NCI-H187 treated with DMSO at 0.1 percent for 48 hours (cell line): ENCODE measurements around the gene CERS5.
"Not testable (repeated sequence)": the region's sequence is repeated elsewhere in the genome, so short reads cannot be mapped to it uniquely, and the experiment has no call there.

Source experiments
- DNase-seq: peaks from one replicate; lab custom pipeline; 2025; lab: John Stamatoyannopoulos, UW

Gene CERS5

DNA sequence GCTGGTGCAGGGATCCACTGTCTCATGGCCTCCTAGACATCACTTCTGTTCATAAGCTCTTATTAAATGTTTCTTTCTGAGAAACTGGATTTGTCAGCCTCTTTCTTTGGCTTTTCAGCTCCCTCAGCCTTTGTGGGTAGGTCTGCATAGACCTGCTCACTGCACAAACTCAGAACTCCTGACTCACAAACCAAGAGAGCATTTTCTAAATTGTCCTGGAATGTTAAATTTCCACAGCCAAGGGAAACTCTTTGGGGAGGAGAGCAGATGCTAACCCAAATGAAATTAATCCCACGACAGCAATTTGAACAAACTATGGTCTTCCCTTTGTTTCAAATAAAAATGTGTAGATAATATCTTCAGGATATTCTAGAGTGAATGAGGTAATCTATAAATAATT lies 19.5 kb upstream of the CERS5 start:
- DNase-seq = no peak

DNA sequence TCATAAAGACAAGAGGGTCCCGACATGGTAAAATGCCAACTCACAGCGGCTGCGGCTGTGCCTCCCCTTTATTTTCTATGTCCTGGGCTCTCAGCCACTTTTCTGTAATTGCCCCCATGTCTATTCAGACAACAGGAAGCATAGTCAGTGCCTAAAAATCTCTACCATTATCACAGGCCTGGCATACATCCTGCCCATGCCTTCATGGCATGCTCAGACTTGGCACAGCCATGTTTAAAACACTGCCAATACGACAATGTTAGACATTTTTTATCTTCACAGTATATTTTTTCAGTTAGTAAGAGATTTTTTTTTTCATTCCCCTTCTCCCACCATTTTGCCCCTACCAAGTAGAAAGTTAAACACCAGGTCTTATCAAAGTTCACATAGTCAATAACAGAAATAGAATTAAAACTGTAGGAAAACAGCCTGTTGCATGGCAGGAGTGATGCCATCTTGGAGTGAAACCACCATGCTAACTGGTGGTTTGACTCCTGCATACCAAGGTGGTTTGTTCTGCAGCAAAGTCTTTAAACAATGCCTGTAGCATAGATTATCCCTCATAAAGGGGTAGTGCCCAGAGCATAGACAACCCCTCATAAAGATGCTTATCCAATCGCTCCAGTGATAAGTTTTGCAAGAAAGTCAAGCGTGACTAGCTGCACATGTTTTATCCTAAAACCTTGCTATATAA lies 18.9 kb upstream of the CERS5 start:
- no peak for DNase-seq

DNA sequence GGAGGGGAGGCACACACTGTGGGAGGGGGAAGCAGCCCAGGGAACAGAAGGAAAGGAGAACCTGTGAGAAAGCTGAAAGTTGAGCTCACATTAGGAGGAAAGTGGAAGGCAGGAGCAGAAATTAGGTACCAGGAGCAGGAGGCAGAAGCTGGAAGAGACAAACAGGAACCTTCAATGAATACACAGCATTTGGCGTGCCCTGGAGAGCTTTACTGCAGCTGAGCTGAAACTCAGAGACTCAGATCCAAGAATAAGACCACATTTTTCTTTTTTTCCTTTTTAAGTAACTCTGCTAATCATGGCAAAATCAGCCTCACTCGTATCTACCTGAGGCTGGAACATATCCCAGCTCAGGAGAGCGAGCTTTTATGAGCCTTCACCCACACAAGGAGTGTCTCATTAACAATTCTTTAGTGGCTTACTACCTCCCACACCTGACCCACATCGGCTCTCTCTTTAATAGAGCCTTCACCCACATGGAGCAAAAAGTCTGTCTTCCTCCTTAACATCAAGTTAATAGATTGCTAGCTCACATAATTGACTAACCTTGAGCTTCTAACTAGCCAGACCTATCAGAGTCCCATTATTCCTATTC lies 18.2 kb upstream of the CERS5 start:
- DNase-seq = no peak

DNA sequence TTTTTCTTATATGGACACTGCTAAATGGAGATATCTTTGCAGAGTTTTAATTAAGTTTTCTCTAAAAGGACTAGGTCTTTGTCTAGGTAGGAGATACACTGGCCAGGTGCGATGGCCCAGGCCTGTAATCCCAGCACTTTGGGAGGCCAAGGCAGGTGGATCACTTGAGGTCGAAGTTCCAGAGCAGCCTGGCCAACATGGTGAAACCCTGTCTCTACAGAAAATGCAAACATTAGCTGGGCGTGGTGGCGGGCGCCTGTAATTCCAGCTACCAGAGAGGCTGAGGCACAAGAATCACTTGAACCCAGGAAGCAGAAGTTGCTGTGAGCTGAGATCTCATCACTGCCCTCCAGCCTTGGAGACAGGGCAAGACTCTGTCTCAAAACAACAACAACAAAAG lies 17.1 kb upstream of the CERS5 start:
- DNase-seq = no peak

DNA sequence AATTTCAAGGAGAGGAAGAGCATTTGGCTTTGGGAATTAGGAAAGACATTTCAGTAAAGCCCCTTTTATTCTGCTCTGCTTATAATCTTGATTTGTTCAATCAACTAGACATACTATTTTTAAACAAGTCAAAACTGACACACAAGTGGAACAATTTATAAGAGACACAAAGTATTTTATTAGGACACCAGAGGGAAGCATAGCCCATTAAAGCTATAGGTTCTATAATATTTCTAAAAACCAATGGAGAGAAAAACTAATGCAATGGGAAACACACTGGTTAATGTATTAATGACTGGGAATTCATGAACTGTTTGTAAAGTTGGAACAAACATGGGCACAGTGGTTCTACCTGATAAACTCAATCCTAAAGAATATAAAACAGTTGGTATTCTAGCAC lies 15.3 kb upstream of the CERS5 start:
- DNase-seq = no peak

DNA sequence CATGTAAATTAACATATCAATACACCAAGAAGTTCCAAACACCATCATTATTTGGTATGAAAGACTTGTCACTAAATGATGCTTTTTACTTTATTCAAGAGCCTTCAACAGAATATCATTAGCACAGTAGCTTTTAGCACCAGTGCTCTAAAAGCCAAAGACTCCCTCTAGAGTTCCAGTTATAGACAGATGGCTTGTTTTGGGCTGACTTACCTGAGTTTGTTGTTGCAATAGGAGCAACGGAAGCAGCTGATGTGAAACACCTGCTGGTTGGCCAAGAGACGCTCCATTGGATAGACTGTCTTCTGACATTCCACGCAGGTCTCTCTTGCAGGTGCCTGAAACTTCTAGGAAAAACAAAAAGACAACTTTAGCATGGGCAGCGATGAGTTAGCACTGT lies 14.5 kb upstream of the CERS5 start:
- DNase-seq = no peak

DNA sequence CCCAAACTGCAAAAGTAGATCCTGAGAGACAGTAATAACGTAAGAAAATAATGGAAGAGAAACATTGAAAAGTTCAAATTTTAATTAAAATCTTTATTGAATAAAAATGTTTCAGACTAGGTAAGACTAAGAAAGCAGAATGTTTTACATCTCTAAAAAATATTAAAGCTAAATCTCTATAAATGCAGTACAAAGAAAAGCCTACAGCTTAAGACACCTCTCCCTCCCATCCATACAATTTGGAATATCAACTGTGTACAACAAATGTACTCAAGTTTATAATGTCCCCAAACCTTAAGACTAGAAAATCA lies 8.5 kb upstream of the CERS5 start:
- DNase-seq = no peak

DNA sequence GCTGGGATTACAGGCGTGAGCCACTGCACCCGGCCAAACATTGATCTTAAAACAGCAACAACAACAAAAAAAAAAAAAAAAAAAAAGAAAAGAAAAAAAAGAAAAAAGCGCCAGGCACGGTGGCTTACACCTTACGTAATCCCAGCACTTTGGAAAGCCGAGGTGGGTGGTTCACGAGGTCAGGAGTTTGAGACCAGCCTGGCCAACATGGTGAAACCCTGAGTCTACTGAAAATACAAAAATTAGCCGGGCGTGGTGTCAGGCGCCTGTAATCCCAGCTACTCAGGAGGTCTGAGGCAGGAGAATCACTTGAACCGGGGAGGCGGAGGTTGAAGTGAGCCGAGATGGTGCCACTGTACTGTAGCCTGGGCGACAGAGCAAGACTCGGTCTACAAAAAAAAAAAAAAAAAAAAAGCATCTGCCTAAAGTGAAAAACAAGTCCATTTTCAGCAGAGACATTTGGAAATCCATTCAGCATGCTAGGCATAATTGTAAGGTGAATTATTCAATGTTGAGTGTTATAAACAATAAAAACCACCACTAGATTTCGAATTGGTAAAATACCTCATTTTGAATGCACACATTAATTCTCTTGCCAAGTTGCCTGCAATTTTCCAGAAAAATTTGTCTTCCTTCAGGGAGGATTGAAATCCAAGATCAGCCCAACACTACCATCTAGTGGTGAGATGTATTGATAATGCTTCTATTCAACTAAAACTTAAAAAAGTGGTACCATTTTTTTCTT lies 8.0 kb upstream of the CERS5 start:
- DNase-seq = no peak

DNA sequence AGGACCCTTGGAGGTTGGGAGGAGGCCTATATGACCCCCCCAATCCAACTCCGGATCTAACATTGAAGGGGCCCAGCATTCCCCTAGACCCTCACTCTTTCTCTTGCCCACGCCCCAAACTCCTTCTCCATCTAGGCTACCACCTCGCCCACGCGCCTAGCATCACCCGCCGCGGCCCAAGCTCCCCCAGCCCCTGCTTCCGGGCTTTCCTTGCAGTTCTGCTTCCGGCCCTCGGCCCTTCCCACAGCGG lies 445 bp downstream of the CERS5 start:
- DNase-seq = no peak

DNA sequence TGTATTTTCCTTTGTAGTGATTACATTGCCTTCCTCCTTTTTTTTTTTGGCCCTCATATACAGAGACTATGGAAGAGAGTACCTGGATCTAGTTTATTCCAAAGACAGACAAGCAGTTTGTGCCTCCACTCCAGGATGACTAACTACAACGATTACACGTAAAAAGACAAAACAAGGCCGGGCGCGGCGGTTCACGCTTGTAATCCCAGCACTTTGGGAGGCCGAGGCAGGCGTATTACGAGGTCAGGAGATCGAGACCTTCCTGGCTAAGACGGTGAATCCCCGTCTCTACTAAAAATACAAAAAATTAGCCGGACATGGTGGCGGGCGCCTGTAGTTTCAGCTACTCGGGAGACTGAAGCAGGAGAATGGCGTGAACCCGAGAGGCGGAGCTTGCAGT lies 2.2 kb downstream of the CERS5 start:
- no peak for DNase-seq

DNA sequence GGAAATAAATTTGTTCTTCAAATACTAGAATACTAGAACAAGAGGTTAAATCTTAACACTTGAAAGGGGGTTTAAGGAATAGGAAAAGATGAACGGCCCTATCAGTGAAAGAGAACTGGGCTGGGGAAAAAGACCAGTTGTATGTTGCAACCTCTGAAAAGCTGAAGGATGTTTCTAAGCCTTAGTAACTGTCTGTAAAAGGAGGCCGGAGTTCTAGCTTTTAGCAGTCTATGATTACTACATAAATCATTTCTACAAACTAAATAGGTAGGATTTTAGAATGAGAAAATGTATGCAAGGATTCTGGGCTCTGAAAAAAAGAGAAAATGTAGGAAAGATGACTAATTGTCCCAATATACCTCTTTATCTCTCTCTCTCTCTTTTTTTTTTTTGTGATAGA lies 4.9 kb downstream of the CERS5 start:
- DNase-seq = no peak

DNA sequence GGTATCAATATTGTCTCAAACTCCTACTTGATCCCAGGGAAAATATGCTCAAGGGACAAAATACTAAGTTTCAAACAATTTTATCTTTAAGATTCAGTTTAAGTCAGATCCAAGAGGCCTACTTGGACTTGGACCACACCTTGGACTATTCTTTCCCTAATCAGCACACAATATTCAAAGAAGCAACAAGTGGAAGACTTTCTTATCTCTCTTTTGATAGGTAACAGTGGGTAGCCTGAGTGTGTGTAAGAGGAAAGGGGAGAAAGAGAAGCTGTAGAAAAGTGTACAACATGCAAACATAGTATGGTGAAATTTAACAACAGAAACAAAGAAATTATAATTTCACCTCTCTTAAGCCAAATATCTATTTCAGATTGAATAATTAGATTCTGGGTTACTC lies 6.5 kb downstream of the CERS5 start:
- DNase-seq = no peak

DNA sequence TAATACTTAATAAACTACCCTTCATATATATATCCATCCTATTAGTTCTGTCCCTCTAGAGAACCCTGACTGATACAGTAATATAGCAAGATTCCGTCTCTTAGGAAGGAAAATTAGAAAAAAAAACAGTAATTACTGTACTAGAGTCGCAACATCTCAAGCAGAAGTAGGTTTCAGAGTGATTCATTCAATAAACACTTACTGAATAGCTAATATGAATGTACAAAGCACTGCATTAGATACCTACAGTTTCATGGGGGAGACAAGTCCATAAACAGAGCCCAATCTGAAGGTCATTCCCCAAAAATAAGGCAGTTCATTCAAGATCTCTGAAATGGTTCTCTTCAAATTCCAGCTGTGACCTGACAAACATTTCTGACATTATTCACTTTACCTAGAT lies 9.9 kb downstream of the CERS5 start:
- no peak for DNase-seq

DNA sequence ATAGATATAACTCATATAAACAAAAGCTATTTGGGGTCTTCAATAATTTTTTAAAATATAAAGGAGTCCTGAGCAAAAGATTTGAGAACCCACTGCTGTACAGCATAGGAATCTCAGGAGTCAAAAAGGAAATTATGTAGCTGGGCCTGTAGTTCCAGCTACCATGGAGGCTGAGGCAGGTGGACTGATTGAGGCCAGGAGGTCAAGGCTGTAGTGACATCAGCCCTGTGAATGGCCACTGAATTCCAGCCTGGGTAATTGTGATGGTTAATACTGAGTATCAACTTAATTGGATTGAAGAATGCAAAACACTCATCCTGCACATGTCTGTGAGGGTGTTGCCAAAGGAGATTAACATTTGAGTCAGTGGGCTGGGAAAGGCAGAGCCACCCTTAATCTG lies 10.5 kb downstream of the CERS5 start:
- no peak for DNase-seq

DNA sequence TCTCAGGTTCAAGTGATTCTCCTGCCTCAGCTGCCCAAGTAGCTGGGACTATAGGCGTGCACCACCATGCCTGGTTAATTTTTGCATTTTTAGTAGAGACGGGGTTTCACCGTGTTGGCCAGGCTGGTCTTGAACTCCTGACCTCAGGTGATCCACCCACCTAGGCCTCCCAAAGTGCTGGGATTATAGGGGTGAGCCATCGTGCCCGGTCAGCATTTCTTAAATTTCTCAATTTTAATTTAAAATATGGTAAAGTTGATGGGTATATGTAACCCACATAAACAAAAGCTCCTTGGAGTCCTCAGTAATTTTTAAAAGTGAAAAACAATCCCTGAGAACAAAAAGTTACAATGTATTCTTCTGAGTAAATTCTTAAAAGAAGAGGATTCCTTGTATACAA lies 12.2 kb downstream of the CERS5 start:
- DNase-seq = not testable (repeated sequence)

DNA sequence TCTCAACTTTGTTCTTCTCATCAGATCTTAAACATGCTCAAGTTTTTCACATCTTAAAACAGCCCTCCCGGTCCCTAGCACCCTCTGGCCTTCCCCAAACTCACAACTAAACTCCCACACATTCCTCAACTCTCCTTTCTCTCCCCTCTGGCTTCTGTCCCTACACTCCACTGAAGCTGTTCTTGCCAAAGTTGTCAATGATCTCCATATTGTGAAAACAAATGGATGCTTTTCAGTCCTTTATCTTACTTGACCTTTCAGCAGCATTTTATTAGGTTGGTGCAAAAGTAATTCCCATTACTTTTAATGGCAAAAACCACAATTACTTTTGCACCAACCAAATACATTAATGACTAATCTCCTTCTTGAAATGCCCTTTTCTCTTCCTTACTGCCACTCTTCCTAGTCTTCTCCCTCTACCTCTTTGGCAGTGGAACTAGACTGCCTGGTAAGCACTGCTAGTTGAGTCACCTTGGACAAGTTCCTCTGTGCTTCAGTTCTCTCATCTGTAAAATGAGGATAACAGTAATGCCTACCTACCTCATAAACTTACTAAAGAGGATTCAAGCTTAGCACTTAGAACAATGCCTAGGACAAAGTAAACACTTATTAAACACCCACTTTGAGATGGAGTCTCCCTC lies 16.0 kb downstream of the CERS5 start:
- DNase-seq = no peak

DNA sequence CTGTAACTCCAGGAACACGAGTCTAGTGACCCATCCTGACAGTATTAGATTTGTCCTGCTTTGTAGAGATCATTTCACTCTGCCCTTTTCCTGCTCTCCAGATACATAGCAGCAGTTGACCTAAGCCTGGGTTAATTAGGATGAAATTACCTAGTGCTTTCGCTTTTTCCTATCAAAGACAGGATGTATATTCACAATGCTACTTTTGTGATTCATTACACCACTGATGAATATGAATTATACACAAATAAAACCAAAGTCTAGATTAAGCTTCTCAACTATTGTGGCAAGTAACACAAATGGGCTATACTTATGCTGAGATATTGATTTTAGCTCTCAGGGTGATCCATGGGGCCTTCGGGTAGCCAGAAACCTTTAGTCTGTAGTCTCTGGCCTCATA lies 17.9 kb downstream of the CERS5 start:
- DNase-seq = no peak

DNA sequence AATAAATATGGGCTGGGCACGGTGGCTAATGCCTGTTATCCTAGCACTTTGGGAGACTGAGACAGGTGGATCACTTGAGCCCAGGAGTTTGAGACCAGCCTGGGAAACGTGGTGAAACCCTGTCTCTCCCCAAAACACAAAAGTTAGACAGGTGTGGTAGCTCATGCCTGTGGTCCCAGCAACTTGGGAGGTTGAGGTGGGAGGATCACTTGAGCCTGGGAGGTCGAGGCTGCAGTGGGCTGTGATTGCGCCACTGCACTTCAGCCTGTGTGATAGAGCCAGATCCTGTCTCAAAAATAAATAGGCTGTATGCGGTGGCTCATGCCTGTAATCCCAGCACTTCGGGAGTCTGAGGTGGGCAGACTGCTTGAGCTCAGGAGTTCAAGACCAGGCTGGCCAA lies 19.2 kb downstream of the CERS5 start:
- DNase-seq = not testable (repeated sequence)

DNA sequence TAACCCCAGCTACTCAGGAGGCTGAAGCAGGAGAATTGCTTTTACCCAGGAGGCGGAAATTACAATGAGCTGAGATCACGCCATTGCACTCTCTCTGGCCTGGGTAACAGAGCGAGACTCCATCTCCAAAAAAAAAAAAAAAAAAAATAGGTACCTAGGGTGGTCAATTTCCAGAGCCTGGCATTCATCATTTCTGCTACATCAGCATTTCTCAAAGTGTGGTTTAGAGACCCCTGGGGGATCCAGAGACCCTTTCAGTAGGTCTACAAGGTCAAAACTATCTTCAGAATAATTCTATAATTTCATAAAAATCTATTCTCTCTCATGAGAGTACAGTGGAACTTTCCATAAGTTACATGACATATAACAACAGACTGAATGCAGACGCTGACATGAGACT lies 19.9 kb downstream of the CERS5 start:
- no peak for DNase-seq

DNA sequence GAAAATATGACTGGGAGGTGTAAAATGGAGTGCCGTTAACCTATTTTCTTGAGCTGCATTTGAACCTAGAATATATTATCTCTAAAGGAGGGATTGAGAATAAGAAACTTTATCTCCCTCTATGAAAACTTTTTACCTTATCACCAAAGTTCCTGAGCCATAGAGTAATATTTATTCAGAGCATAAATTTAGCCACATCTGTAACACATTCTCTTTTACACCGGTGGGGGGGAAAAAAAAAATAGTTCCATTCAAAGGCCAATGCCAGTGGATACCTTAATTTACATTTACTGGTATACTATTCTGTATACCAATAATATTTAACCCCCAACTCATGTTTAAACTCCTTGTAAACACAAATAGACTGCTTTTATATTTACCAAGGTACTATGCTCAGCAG lies 21.7 kb downstream of the CERS5 start:
- no peak for DNase-seq

DNA sequence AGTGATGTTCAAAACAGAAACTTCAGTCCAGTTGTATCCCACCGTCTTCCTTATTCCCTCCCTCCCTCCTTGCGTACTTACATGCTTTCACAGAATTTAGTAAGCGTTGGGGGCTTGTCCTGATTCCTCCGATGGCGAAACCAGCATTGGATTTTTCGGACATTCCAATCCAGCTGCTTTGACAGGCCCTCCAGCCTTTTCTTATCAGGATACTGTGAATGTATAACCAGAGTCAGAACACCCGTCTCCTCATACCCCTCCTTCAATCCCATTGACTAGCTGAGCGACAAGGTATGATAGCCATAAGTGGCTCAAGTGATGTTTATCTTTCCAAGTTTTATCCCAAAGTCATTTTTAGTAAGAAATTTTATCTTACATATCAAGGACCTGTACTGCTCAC lies 24.2 kb downstream of the CERS5 start:
- no peak for DNase-seq

DNA sequence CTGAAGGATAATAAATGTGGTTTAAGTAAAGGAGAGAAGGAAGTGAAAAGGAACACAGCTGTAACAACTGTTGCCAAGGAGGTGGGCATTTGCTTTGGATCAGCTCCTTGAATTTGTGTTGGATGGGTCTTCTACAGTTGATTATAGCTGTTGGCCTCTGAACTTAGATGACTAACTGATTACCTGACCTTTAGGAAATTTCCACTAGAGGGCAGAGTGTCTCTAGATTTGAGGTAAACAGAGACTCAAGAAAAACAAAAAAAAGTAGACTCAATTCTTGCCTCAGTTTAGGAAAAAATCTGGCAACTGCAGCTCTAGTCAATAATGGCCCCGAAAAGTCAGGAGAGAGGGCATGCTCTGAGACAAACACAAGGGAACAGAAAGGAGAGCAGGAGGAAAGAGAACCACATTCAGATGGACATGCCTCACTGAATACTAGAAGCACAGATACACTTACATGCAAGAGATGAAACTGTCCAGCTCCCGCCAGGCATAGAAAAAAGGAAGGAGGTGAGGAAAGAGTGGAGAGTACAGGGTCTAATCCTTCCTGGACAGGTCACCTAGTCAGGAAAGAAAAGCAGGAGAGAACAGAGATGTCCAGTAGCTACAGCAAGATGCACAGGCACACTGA lies 34.5 kb downstream of the CERS5 start:
- no peak for DNase-seq

DNA sequence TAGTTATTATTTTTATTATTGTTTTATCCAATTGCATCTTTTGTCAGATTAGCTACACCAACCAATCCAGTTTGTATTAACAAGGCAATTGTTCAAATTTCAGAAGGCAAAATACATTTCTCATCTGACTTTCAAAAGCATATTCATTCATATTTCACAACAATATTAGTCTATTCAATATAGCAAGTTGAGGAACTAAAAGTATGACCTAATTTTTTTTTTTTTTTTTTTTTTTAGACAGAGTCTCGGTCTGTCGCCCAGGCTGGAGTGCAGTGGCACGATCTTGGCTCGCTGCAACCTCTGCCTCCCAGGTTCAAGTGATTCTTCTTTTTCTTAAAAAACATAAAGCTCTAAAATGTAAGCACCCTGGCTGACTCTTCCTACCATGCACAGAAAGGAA lies 37.9 kb downstream of the CERS5 start:
- DNase-seq = no peak
